H1 (cell line): ENCODE data around the gene C16orf87. TPM values are rescaled to one million over a fixed set of nuclear protein-coding genes. Genes with fewer than 3 reads are reported as not detected.

Experiments
- EGR1 ChIP-seq: IDR thresholded peaks from 2 replicates; pipeline ENCODE4 v1.6.1; 2011; ENCODE audit warnings: low read depth, low read length, borderline replicate concordance
- GABPA ChIP-seq: IDR thresholded peaks from 2 replicates; pipeline ENCODE4 v1.6.1; 2011; ENCODE audit warnings: mild to moderate bottlenecking, low read length, moderate library complexity, borderline replicate concordance; ENCODE audit not compliant: insufficient read depth
- POLR2AphosphoS5 ChIP-seq: IDR thresholded peaks from 2 replicates; pipeline ENCODE4 v1.6.1; 2011; ENCODE audit warnings: low read depth, low read length
- POU5F1 ChIP-seq: IDR thresholded peaks from 2 replicates; pipeline ENCODE4 v1.6.1; 2011; ENCODE audit warnings: low read depth, mild to moderate bottlenecking, low read length, moderate library complexity
- RNF2 ChIP-seq: fragments of 200-900, 300-1000 bp; sonication (generic); IDR thresholded peaks from 2 replicates; pipeline ENCODE4 v1.7.1; 2016; ENCODE audit warnings: borderline replicate concordance, low read depth, mild to moderate bottlenecking, antibody characterized with exemption, low read length; ENCODE audit not compliant: poor library complexity, severe bottlenecking; ENCODE audit errors: missing control alignments
- SIX5 ChIP-seq: IDR thresholded peaks from 2 replicates; pipeline ENCODE4 v1.6.1; 2011; ENCODE audit warnings: mild to moderate bottlenecking, low read depth, low read length
- polyA plus RNA-seq, 7 experiments: library from polyadenylated mRNA; depleted of rRNA in 3 of 7; stranded (reverse) in 5 of 7; unstranded in 2 of 7; fragments of >200 nt in 5 of 7; fragments of 200-250 nt in 2 of 7; gene quantifications; 1 replicate in 5 of 7; 2 replicates in 1 of 7; 4 replicates in 1 of 7; pipeline versions ENCODE4 v1.2.1 to v1.2.3, GENCODE V29; 2011 to 2013; ENCODE audit warnings: missing spikeins in 2 of 7, mixed read lengths in 2 of 7
- total RNA-seq: library from RNA; stranded (reverse); fragmentation: NEBNext Ultra II Directional; extraction: Animal tissue kit (Norgen Biotek cat#: 25700); gene quantifications from 2 replicates; pipeline ENCODE4 v1.2.1, GENCODE V29; 2021

Gene C16orf87
- total and polyA plus RNA-seq, 2 of the 8 experiments (the other 6 are each of a cell fraction or from before 2014, with no cell fraction given) = 4.8 to 21.8 TPM

GRCh38 chr16:46873201-46873600 is 42.2 kb upstream of the C16orf87 start (continued):
- TF ChIP-seq RNF2 (no peak), GABPA (no peak), SIX5 (no peak), POU5F1 (no peak), POLR2AphosphoS5 (no peak), EGR1 (no peak)
